RWPE2 (cell line): ENCODE data around the gene TMEM222.

Experiments
- ATAC-seq: fragments of 200-7000 bp; cut with Tn5 transposase; 3 replicates; pipeline ENCODE4 v1.9.1; 2021; ENCODE audit warnings: low read depth
- DNase-seq: peaks from one replicate; pipeline ENCODE4 v3.0.0-alpha.2; 2020; ENCODE audit warnings: low spot score
- H3K27ac ChIP-seq: fragments of 450-650 bp; 2 replicates; pipeline ENCODE4 v1.5.1; 2017; ENCODE audit warnings: mild to moderate bottlenecking; ENCODE audit not compliant: poor library complexity, severe bottlenecking
- H3K27me3 ChIP-seq: fragments of 250-450 bp; sonication (Bioruptor Pico); 2 replicates; pipeline ENCODE4 v1.5.1; 2021; ENCODE audit warnings: mild to moderate bottlenecking, moderate library complexity; ENCODE audit not compliant: insufficient read depth, poor library complexity, severe bottlenecking
- H3K36me3 ChIP-seq: fragments of 250-450 bp; sonication (Bioruptor Pico); 2 replicates; pipeline ENCODE4 v1.5.1; 2020; ENCODE audit warnings: low read depth, mild to moderate bottlenecking, moderate library complexity
- H3K4me1 ChIP-seq: fragments of 250-450 bp; sonication (Bioruptor Pico); 2 replicates; pipeline ENCODE4 v1.5.1; 2021; ENCODE audit warnings: mild to moderate bottlenecking, moderate library complexity; ENCODE audit not compliant: insufficient read depth, poor library complexity, severe bottlenecking
- H3K4me3 ChIP-seq: fragments of 250-450 bp; sonication (Bioruptor Pico); 2 replicates; pipeline ENCODE4 v1.5.1; 2021; ENCODE audit warnings: mild to moderate bottlenecking, moderate library complexity; ENCODE audit not compliant: severe bottlenecking
- H3K9me3 ChIP-seq: fragments of 250-450 bp; sonication (Bioruptor Pico); 2 replicates; pipeline ENCODE4 v1.5.1; 2021; ENCODE audit warnings: mild to moderate bottlenecking, moderate library complexity; ENCODE audit not compliant: severe bottlenecking
- TF ChIP-seq, protein P1 (sequence below): fragments of 450-650 bp; IDR thresholded peaks from one replicate; pipeline ENCODE4 v1.5.1; 2017; ENCODE audit warnings: mild to moderate bottlenecking, moderate library complexity; ENCODE audit not compliant: poor library complexity, severe bottlenecking

TMEM222 gene

DNA sequence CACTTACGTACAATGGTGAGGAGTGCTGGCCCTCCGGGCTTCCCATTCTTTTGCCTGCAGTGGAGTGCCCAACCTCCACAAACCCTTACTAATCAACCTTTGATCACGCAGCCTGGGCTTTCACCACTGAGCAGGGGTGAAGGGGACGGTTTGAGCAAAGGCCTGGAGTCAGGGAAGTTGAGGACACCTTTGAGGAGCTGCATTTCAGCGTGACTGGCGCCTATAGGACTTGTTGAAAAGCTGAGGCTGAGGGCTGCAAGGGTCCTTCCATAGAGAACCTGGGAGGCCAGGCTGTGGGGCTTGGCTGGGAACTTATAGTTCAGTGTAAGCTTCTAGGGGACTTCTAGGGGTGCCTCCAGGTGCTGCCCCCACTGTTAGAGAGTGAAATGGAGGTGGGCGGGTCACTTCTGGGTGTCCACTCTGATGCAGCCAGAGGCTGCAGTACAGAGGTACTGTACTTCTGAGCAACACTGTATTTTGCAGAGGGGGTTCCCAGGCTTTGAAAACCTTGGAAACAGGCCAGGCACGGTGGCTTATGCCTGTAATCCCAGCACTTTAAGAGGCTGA is 29.7 kb downstream of the TMEM222 start:
- H3K4me3 ChIP-seq, result no peak overlapping the region

DNA sequence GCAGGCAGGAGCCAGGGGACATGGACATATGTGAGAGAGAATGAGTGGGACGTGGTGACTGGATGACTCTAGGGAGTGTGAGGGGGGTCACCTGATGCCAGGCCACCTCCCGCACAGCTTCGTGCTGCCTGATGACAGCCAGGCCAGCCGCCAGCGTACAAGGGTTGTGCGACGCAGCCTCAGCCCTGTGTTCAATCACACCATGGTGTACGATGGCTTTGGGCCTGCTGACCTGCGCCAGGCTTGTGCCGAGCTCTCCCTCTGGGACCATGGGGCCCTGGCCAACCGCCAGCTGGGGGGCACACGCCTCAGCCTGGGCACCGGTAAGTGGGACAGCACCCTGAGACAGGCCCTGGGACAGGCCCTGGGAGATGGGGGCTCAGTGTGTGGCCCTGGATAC is 31.2 kb downstream of the TMEM222 start:
- TF ChIP-seq, protein P1, sequence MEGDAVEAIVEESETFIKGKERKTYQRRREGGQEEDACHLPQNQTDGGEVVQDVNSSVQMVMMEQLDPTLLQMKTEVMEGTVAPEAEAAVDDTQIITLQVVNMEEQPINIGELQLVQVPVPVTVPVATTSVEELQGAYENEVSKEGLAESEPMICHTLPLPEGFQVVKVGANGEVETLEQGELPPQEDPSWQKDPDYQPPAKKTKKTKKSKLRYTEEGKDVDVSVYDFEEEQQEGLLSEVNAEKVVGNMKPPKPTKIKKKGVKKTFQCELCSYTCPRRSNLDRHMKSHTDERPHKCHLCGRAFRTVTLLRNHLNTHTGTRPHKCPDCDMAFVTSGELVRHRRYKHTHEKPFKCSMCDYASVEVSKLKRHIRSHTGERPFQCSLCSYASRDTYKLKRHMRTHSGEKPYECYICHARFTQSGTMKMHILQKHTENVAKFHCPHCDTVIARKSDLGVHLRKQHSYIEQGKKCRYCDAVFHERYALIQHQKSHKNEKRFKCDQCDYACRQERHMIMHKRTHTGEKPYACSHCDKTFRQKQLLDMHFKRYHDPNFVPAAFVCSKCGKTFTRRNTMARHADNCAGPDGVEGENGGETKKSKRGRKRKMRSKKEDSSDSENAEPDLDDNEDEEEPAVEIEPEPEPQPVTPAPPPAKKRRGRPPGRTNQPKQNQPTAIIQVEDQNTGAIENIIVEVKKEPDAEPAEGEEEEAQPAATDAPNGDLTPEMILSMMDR, result no peak
- H3K36me3 ChIP-seq, result peaks cover 56% of the 10 kb centered on the region
- peaks cover 8% of the 10 kb centered on the region for H3K4me1 ChIP-seq
- DNase-seq, result no peak
- H3K27me3 ChIP-seq, result no peaks in the 10 kb centered on the region
- H3K4me3 ChIP-seq, result no peak overlapping the region
- H3K9me3 ChIP-seq, result no peaks in the 10 kb centered on the region
- no peak overlapping the region for H3K27ac ChIP-seq
- no peak for ATAC-seq

More for the DNA sequence above, 29.7 kb downstream of the TMEM222 start:
- Histone ChIP-seq H3K36me3 (peaks cover 48% of the 10 kb centered on the region), H3K27ac (no peak overlapping the region), H3K9me3 (no peaks in the 10 kb centered on the region), H3K27me3 (no peaks in the 10 kb centered on the region), H3K4me1 (peaks cover 15% of the 10 kb centered on the region)
- ATAC-seq (no peak), DNase-seq (no peak)
- TF ChIP-seq, protein P1, result no peak

DNA sequence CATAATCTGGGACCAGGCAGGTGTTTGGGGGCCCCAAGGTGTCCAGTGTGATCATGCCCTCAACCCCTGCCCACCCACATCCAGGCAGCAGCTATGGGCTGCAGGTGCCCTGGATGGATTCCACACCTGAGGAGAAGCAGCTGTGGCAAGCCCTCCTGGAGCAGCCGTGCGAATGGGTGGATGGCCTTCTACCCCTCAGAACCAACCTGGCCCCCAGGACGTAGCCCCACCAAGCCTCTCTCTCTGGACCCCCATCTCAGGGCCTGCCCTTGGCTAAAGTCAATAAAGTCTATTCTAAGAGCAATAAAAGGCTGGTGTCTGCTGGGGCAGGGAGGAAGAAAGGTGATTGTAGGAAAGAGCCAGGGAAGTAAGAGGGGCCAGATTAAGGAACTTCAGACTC is 31.7 kb downstream of the TMEM222 start:
- peaks cover 61% of the 10 kb centered on the region for H3K36me3 ChIP-seq
- H3K27ac ChIP-seq, result no peak overlapping the region
- no peaks in the 10 kb centered on the region for H3K9me3 ChIP-seq
- ATAC-seq (no peak), DNase-seq (no peak)
- peaks cover 7% of the 10 kb centered on the region for H3K4me1 ChIP-seq
- TF ChIP-seq, protein P1, result no peak
- no peak overlapping the region for H3K4me3 ChIP-seq
- no peaks in the 10 kb centered on the region for H3K27me3 ChIP-seq

DNA sequence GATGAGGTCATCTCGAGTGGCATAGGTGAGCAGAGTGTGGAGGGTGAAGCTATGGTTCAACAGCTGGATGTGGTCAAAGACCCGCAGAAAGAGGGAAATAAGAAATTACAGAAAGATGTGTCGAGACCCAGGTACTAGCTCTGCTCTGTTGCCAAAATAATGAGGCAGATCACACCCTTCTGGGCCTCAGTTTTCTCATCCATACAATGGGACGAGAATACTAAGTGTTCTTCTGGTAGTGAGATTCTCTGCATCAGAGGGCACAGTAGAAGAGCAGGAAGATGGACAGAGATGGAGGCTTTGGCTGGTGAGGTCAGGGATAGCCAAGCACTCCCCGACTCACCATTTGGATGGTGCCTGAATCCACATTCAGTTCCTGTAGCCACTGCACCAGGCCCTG is 33.7 kb downstream of the TMEM222 start:
- DNase-seq (no peak), ATAC-seq (no peak)
- TF ChIP-seq, protein P1, result no peak
- H3K4me3 ChIP-seq, result no peak overlapping the region
- peaks cover 55% of the 10 kb centered on the region for H3K36me3 ChIP-seq
- H3K4me1 ChIP-seq, result no peaks in the 10 kb centered on the region
- H3K9me3 ChIP-seq, result no peaks in the 10 kb centered on the region
- no peak overlapping the region for H3K27ac ChIP-seq
- H3K27me3 ChIP-seq, result no peaks in the 10 kb centered on the region

DNA sequence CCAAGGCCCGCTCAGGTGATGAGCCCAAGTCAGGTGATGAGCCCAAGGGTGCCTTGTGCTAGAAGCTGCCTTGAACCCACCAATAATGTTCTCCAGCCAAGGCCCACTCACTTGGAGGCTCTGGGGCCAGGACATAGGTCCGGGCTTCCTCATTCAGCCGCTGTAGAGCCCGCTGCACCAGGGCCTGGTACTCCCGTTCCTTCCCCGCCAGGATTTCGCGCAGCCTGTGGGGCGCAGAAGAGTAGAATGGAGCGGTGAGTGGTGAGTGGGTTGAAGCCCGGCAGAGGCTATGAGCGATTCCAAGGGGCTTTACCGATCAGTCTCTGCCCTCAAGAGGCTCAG is 34.3 kb downstream of the TMEM222 start:
- H3K4me3 ChIP-seq, result no peak overlapping the region
- H3K4me1 ChIP-seq, result no peaks in the 10 kb centered on the region
- no peak for ATAC-seq
- H3K27ac ChIP-seq, result no peak overlapping the region
- DNase-seq, result no peak
- TF ChIP-seq, protein P1, result no peak
- H3K27me3 ChIP-seq, result no peaks in the 10 kb centered on the region
- H3K36me3 ChIP-seq, result peaks cover 60% of the 10 kb centered on the region
- no peaks in the 10 kb centered on the region for H3K9me3 ChIP-seq
